CD4-positive, alpha-beta T cell (primary cell): ENCODE data around the gene PSMF1. TPM values are rescaled to one million over a fixed set of nuclear protein-coding genes. Genes with fewer than 3 reads are reported as not detected.
A peak's percentile ranks its signal among the peaks of the same experiment; 100 is the strongest.
"Not testable (repeated sequence)": the region's sequence is repeated elsewhere in the genome, so short reads cannot be mapped to it uniquely, and the experiment has no call there.

Experiments used
- ATAC-seq: fragments of 200-7000 bp; cut with Tn5 transposase; one replicate; pipeline ENCODE4 v1.10.0; 2022; ENCODE audit warnings: mild to moderate bottlenecking; ENCODE audit not compliant: poor library complexity
- CTCF ChIA-PET: fragments of 350-600 bp; sonication (Branson Sonifier 250); formaldehyde crosslinking; loops from one replicate; lab custom pipeline; 2021; ENCODE audit warnings: antibody characterized with exemption, inconsistent platforms; lab: Charles Lee
- POLR2A ChIA-PET: fragments of 350-600 bp; sonication (Branson Sonifier 250); formaldehyde crosslinking; loops from one replicate; lab custom pipeline; 2021; ENCODE audit warnings: antibody characterized with exemption, inconsistent platforms; lab: Charles Lee
- DNase-seq, 14 experiments: peaks; one replicate each; pipeline ENCODE4 v3.0.0-alpha.2; 2013 to 2020; ENCODE audit warnings: mixed read lengths in 2 of 14
- H3K27ac ChIP-seq, 2 donors: one replicate each; pipeline versions ENCODE4 v1.5.1 to v1.7.0; 2013; ENCODE audit warnings: low read length in 2 of 2, low read depth in 1 of 2, mild to moderate bottlenecking in 1 of 2
- H3K27me3 ChIP-seq, 2 experiments: 1 replicate in 1 of 2; 2 replicates in 1 of 2; pipeline versions ENCODE4 v1.6.1 to v1.7.0; 2013; ENCODE audit warnings: low read length in 2 of 2, control low read depth in 1 of 2, mild to moderate bottlenecking in 1 of 2, moderate library complexity in 1 of 2; ENCODE audit not compliant: insufficient read depth in 2 of 2, control insufficient read depth in 1 of 2
- H3K36me3 ChIP-seq: one replicate; pipeline ENCODE4 v1.6.1; 2013; ENCODE audit warnings: low read length, control low read depth; ENCODE audit not compliant: insufficient read depth
- H3K4me1 ChIP-seq: one replicate; pipeline ENCODE4 v1.6.1; 2013; ENCODE audit warnings: low read length, control low read depth; ENCODE audit not compliant: insufficient read depth
- H3K4me3 ChIP-seq: one replicate; pipeline ENCODE4 v1.5.1; 2013; ENCODE audit warnings: mild to moderate bottlenecking, low read length, moderate library complexity
- H3K9me3 ChIP-seq, 2 experiments: 1 replicate in 1 of 2; 2 replicates in 1 of 2; pipeline versions ENCODE4 v1.6.1 to v1.7.0; 2013; ENCODE audit warnings: low read length in 2 of 2, mild to moderate bottlenecking in 2 of 2, control low read depth in 1 of 2, moderate library complexity in 1 of 2; ENCODE audit not compliant: control insufficient read depth in 1 of 2, insufficient read depth in 1 of 2
- H3K27ac Mint-ChIP-seq: one replicate; pipeline ENCODE4 v1.8.0; 2020; ENCODE audit warnings: mixed read lengths
- H3K27me3 Mint-ChIP-seq: one replicate; pipeline ENCODE4 v1.8.0; 2021; ENCODE audit warnings: mixed read lengths
- H3K36me3 Mint-ChIP-seq: one replicate; pipeline ENCODE4 v1.8.0; 2021; ENCODE audit warnings: low read depth, mixed read lengths
- H3K4me1 Mint-ChIP-seq: one replicate; pipeline ENCODE4 v1.8.0; 2021; ENCODE audit warnings: low read depth, mixed read lengths
- H3K4me3 Mint-ChIP-seq: one replicate; pipeline ENCODE4 v1.8.0; 2020; ENCODE audit warnings: mild to moderate bottlenecking, mixed read lengths
- H3K9me3 Mint-ChIP-seq: one replicate; pipeline ENCODE4 v1.8.0; 2020; ENCODE audit warnings: mixed read lengths
- intact Hi-C, 2 experiments: fragments of 100-400 bp; cut with DNase I in 1 of 2; cut with micrococcal nuclease in 1 of 2; formaldehyde crosslinking; loops; one replicate each; pipeline versions ENCODE4 v1.15.1 to v1.9.0; 2023 to 2025; cut with DNase I, micrococcal nuclease
- total RNA-seq, 174 experiments: library from RNA in 2 of 174; stranded (reverse) in 2 of 174; gene quantifications; one replicate each; pipeline ENCODE4 v1.2.3 and lab custom pipeline; 2021 to 2026
- TF ChIP-seq, protein P1 (sequence below): fragments of 200-600 bp; IDR thresholded peaks from one replicate; pipeline ENCODE4 v1.8.0; 2022; ENCODE audit warnings: antibody characterized with exemption, mild to moderate bottlenecking

The PSMF1 gene
- total RNA-seq, 2 experiments from 2014 or later, result 79.9 to 84.2 TPM

DNA sequence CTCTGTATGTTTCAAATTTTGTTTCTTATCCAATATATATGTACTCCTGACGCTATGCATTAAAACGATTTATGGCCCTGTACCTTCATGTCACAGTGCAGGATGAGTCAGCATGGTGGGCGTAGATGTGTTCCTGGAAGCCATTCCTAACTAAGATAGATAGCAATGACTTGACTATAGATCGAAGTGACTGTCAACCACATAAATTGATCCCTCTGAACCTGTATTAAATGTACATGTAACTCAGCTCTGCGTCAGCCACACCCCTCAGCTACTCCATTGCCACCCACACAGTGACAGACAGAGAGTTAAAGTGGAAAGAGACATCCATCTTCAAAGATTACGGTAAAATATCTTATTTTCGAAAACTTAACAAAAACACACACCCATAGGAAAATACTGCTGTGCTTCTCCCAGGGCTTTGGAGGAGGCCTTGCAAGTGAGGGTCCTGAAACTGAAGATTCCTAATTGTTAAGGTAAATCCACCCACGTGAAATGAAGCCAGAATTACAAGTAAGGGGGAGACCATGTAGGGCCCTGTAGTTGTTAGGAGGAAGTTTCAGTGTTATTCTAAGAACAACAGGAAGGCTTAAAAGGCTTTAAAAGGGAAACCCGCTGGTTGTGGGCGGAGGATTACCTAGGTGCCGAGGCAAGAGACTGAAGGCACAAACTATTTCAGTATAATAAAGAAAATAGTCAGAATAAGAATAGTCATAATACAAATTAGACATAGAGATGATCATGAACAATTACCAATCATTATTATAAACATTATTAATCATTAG lies 97.2 kb downstream of the PSMF1 start:
- Histone ChIP-seq H3K27ac (peak overlapping the region; percentile 16 to 61), H3K27me3 (no peaks in the 10 kb centered on the region), H3K4me3 (no peak overlapping the region), H3K36me3 (no peaks in the 10 kb centered on the region), H3K9me3 (no peaks in the 10 kb centered on the region), H3K4me1 (peaks cover 30% of the 10 kb centered on the region)
- CTCF ChIA-PET, result no interaction called here
- H3K4me3 Mint-ChIP-seq, result peak overlapping the region; percentile 40
- no peaks in the 10 kb centered on the region for H3K36me3 Mint-ChIP-seq
- H3K27me3 Mint-ChIP-seq, result peaks cover 6% of the 10 kb centered on the region
- TF ChIP-seq, protein P1, sequence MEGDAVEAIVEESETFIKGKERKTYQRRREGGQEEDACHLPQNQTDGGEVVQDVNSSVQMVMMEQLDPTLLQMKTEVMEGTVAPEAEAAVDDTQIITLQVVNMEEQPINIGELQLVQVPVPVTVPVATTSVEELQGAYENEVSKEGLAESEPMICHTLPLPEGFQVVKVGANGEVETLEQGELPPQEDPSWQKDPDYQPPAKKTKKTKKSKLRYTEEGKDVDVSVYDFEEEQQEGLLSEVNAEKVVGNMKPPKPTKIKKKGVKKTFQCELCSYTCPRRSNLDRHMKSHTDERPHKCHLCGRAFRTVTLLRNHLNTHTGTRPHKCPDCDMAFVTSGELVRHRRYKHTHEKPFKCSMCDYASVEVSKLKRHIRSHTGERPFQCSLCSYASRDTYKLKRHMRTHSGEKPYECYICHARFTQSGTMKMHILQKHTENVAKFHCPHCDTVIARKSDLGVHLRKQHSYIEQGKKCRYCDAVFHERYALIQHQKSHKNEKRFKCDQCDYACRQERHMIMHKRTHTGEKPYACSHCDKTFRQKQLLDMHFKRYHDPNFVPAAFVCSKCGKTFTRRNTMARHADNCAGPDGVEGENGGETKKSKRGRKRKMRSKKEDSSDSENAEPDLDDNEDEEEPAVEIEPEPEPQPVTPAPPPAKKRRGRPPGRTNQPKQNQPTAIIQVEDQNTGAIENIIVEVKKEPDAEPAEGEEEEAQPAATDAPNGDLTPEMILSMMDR, result no peak
- peak; percentile 65 for ATAC-seq
- peaks cover 42% of the 10 kb centered on the region for H3K4me1 Mint-ChIP-seq
- H3K9me3 Mint-ChIP-seq, result no peaks in the 10 kb centered on the region
- H3K27ac Mint-ChIP-seq, result peak overlapping the region; percentile 88
- POLR2A ChIA-PET, result interaction anchor here (0.7 to 1.6 kb wide), 2 partner anchors 10 to 50 kb away, joined by 3 to 4 read pairs; partner anchors contain the start of genes RAD21L1 and SNPH
- peak in 5 of 14 experiments; percentile 26 to 59 (median 41) for DNase-seq
- intact Hi-C loops, result loop anchor here in 1 of 2 experiments (10.0 kb wide), 1 partner anchor 219 kb away; no protein-coding TSS in a partner anchor

DNA sequence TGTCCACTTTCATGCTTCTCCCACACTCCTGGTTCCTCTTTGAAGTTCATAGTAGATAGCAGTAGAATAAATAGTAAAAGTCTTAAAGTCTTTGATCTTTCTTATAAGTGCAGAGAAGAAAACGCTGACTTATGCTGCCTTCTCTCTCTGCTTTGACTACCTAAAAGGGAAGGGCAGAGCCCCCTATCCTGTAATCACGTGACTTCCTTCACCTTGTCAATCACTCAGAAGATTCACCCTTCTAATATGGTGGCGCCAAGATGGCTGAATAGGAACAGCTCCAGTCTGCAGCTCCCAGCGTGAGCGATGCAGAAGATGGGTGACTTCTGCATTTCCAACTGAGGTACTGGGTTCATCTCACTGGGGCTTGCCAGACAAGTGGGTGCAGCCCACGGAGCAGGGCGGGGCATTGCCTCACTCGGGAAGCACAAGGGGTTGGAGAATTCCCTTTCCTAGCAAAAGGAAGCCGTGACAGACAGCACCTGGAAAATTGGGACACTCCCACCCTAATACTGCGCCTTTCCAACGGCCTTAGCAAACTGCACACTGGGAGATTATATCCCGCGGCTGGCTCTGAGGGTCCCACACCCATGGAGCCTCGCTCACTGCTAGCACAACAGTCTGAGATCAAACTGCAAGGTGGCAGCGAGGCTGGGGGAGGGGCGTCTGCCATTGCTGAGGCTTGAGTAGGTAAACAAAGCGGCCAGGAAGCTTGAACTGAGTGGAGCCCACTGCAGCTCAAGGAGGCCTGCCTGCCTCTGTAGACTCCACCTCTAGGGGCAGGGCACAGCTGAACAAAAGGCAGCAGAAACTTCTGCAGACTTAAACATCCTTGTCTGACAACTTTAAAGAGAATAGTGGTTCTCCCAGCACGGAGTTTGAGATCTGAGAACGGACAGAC lies 98.4 kb downstream of the PSMF1 start:
- H3K9me3 Mint-ChIP-seq, CTCF ChIA-PET, ATAC-seq, H3K27me3 Mint-ChIP-seq, H3K36me3 Mint-ChIP-seq, H3K27ac Mint-ChIP-seq, H3K4me3 ChIP-seq, H3K9me3 ChIP-seq, H3K27ac ChIP-seq, H3K27me3 ChIP-seq, H3K36me3 ChIP-seq: not testable (repeated sequence)
- POLR2A ChIA-PET, result interaction anchor here (0.6 to 1.6 kb wide), 3 partner anchors 9 to 78 kb away, joined by 3 to 4 read pairs (median 3); partner anchors contain the start of gene RAD21L1
- peak in 4 of 14 experiments; percentile 19 to 32 (median 20) for DNase-seq
- peaks cover 42% of the 10 kb centered on the region for H3K4me1 Mint-ChIP-seq
- peak overlapping the region; percentile 25 for H3K4me3 Mint-ChIP-seq
- intact Hi-C loops, result loop anchor here in 1 of 2 experiments (10.0 kb wide), 1 partner anchor 218 kb away; no protein-coding TSS in a partner anchor
- H3K4me1 ChIP-seq, result peaks cover 30% of the 10 kb centered on the region

Other genes starting within 250 kb of the PSMF1 start
- not detected for gene ANGPT4, start 202.3 kb upstream of the PSMF1 start, total RNA-seq
- gene RSPO4, start 116.3 kb upstream of the PSMF1 start, total RNA-seq, result under 1 TPM; 0.14 to 0.25 TPM
- under 1 TPM in 1 of 2 experiments, not detected in 1; 0.17 TPM for gene TMEM74B, start 66.4 kb downstream of the PSMF1 start, total RNA-seq
- gene C20orf202, start 84.9 kb downstream of the PSMF1 start, total RNA-seq, result not detected
- gene RAD21L1, start 107.4 kb downstream of the PSMF1 start, total RNA-seq, result under 1 TPM in 1 of 2 experiments, not detected in 1; 0.58 TPM
- gene SNPH, start 147.7 kb downstream of the PSMF1 start, total RNA-seq, result 10 to 100 TPM; 12.8 to 13.0 TPM
- gene SDCBP2, start 210.5 kb downstream of the PSMF1 start, total RNA-seq, result 1 to 10 TPM; 1.2 to 1.3 TPM